Upper lobe of left lung (tissue), 6 donors: Measurements from ENCODE around the gene AADACL3. TPM values are rescaled to one million over a fixed set of nuclear protein-coding genes. Genes with fewer than 3 reads are reported as not detected.

Source experiments
- ATAC-seq, 2 donors: fragments of 200-7000 bp; cut with Tn5 transposase; one replicate each; pipeline ENCODE4 v1.9.1; 2022; ENCODE audit warnings: mild to moderate bottlenecking in 2 of 2, moderate library complexity in 2 of 2; ENCODE audit not compliant: low FRiP score in 2 of 2
- DNase-seq, 2 donors: peaks; one replicate each; pipeline ENCODE4 v3.0.0-alpha.2; 2019 to 2020
- H3K27ac ChIP-seq, 4 donors: fragments of 200-600 bp; sonication (generic); one replicate each; pipeline ENCODE4 v1.5.1; 2016 to 2019
- H3K27me3 ChIP-seq, 4 donors: fragments of 200-600 bp; sonication (generic); one replicate each; pipeline ENCODE4 v1.5.1; 2017 to 2019
- H3K36me3 ChIP-seq, 4 donors: fragments of 200-600 bp; sonication (generic); one replicate each; pipeline ENCODE4 v1.5.1; 2016 to 2019
- H3K4me1 ChIP-seq, 4 donors: fragments of 200-600 bp; sonication (generic); one replicate each; pipeline ENCODE4 v1.5.1; 2018 to 2019
- H3K4me3 ChIP-seq, 4 donors: fragments of 200-600 bp; sonication (generic); one replicate each; pipeline ENCODE4 v1.5.1; 2017 to 2019; ENCODE audit warnings: mild to moderate bottlenecking in 2 of 4, moderate library complexity in 1 of 4
- H3K9me3 ChIP-seq, 4 donors: fragments of 200-600 bp; sonication (generic); one replicate each; pipeline ENCODE4 v1.5.1; 2018 to 2019
- EP300 ChIP-seq, 4 donors: sonication (generic); formaldehyde crosslinking; IDR thresholded peaks; one replicate each; pipeline ENCODE4 v1.5.1; 2017; ENCODE audit warnings: antibody characterized with exemption in 4 of 4, control low read depth in 2 of 4
- POLR2A ChIP-seq, 4 donors: fragments of 450-650 bp; IDR thresholded peaks; one replicate each; pipeline ENCODE4 v1.5.1; 2016 to 2017; ENCODE audit warnings: antibody characterized with exemption in 4 of 4, mild to moderate bottlenecking in 2 of 4
- POLR2AphosphoS5 ChIP-seq, 2 donors: sonication (generic); formaldehyde crosslinking; IDR thresholded peaks; one replicate each; pipeline ENCODE4 v1.5.1; 2017; ENCODE audit warnings: antibody characterized with exemption in 2 of 2
- WGBS, 2 donors: methylation state at CpG; one replicate each; pipeline ENCODE4 v1.1.5; 2017 to 2018; 5-methylcytosine and 5-hydroxymethylcytosine counted together
- total RNA-seq, 6 donors: library from RNA; depleted of rRNA in 4 of 6; stranded (reverse); fragments of >200 nt in 4 of 6; gene quantifications; one replicate each; pipeline versions ENCODE4 v1.1.0 to v1.2.1, GENCODE V29; 2016 to 2021
- TF ChIP-seq, protein P1 (sequence below), 6 experiments: fragments of 450-650 bp in 4 of 6; fragments of 200-600 bp in 2 of 6; sonication (generic) in 2 of 6; IDR thresholded peaks; one replicate each; pipeline ENCODE4 v1.5.1; 2016 to 2019; ENCODE audit warnings: antibody characterized with exemption in 6 of 6
- donor health status: DM: no; HTN: no; CAD: no; lungs with moderate emphysema.
- donor health status: DM: no; HTN: yes; CAD: no; lungs with severe emphysema.

Gene AADACL3
- total RNA-seq, 6 donors from 2014 or later, result not detected

DNA sequence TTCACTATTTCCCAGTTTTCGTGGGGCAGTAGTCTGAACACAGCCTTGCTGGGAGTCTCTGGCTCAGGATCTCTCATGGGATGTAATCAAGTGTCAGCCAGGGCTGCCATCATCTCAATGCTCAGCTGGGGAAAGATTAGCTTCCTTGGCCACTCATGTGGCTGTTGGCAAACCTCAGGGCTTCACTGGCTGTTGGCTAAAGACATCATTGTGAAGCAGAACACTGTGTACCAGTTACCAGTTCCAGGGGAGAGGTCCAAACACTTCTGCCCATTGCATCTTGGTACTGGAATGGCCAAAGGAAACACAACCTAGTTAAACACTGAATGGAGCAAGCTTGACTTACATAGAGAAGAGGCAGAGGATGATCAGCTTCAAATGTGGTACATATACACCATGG is 38.3 kb upstream of the AADACL3 start:
- Histone ChIP-seq H3K4me3 (no peak overlapping the region), H3K36me3 (no peaks in the 10 kb centered on the region), H3K27ac (no peak overlapping the region), H3K27me3 (no peaks in the 10 kb centered on the region), H3K4me1 (no peaks in the 10 kb centered on the region), H3K9me3 (peaks cover 0 to 5% (median 0%) of the 10 kb centered on the region in 4 donors)
- TF ChIP-seq POLR2AphosphoS5 (IDR thresholded peaks at IDR 0.05) (no peak), POLR2A (IDR thresholded peaks at IDR 0.05) (no peak), EP300 (IDR thresholded peaks at IDR 0.05) (no peak)
- TF ChIP-seq, protein P1, sequence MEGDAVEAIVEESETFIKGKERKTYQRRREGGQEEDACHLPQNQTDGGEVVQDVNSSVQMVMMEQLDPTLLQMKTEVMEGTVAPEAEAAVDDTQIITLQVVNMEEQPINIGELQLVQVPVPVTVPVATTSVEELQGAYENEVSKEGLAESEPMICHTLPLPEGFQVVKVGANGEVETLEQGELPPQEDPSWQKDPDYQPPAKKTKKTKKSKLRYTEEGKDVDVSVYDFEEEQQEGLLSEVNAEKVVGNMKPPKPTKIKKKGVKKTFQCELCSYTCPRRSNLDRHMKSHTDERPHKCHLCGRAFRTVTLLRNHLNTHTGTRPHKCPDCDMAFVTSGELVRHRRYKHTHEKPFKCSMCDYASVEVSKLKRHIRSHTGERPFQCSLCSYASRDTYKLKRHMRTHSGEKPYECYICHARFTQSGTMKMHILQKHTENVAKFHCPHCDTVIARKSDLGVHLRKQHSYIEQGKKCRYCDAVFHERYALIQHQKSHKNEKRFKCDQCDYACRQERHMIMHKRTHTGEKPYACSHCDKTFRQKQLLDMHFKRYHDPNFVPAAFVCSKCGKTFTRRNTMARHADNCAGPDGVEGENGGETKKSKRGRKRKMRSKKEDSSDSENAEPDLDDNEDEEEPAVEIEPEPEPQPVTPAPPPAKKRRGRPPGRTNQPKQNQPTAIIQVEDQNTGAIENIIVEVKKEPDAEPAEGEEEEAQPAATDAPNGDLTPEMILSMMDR (IDR thresholded peaks at IDR 0.05), result no peak
- 83 to 92% methylated on average over 1 of the region's 1 CpG for WGBS, 2 donors
- no peak for ATAC-seq
- no peak for DNase-seq

DNA sequence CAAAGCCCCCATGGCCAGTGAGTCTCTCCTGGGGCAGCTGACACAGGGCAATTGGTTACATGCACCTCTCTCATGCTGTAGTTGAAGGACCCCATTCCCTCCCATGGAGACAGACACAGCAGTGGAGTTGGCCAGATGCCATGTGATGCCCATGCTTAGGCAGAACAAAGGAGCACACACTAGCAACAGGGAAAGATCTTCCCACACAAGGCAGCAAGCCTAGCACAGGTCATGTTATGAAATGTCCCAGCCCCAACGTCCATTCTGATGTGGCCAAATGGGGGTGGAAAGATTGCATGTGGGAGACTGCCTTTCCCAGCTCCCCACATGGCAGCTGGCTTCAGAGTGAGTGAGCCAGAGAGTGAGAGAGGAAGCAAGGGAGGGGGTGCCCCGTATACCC is 37.6 kb upstream of the AADACL3 start:
- ATAC-seq, result no peak

DNA sequence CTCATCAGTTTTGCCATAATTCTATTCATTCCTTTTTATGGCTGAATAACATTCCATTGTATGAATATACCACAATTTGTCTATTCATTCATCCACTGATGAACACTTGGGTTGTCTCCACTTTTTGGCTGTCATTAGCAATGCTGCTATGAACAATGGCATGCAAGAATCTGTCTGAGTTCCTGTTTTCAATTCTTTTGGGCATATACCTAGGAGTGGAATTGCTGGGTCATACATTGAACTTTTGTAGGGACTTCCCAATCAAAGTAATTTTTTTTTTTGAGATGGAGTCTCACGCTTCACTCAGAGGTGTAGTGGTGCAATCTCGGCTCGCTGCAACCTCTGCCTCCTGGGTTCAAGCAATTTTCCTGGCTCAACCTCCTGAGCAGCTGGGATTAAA is 37.1 kb upstream of the AADACL3 start:
- no peaks in the 10 kb centered on the region for H3K27me3 ChIP-seq
- ATAC-seq, result no peak
- no peak overlapping the region for H3K4me3 ChIP-seq
- H3K36me3 ChIP-seq, result no peaks in the 10 kb centered on the region
- TF ChIP-seq, protein P1 (IDR thresholded peaks at IDR 0.05), result no peak
- no peak for TF ChIP-seq POLR2A (IDR thresholded peaks at IDR 0.05)
- no peak for TF ChIP-seq POLR2AphosphoS5 (IDR thresholded peaks at IDR 0.05)
- TF ChIP-seq EP300 (IDR thresholded peaks at IDR 0.05), result no peak
- DNase-seq, result no peak
- no peak overlapping the region for H3K27ac ChIP-seq
- H3K9me3 ChIP-seq, result peaks cover 0 to 5% (median 0%) of the 10 kb centered on the region in 4 donors
- 93 to 97% methylated on average over 3 of the region's 3 CpGs for WGBS, 2 donors
- H3K4me1 ChIP-seq, result no peaks in the 10 kb centered on the region

More for the DNA sequence above, 37.6 kb upstream of the AADACL3 start:
- DNase-seq, result no peak
- no peak overlapping the region for H3K27ac ChIP-seq
- 41 to 50% methylated on average over 2 of the region's 2 CpGs for WGBS, 2 donors
- H3K27me3 ChIP-seq, result no peaks in the 10 kb centered on the region
- no peaks in the 10 kb centered on the region for H3K36me3 ChIP-seq
- peaks cover 0 to 5% (median 0%) of the 10 kb centered on the region in 4 donors for H3K9me3 ChIP-seq
- TF ChIP-seq EP300 (IDR thresholded peaks at IDR 0.05) (no peak), POLR2AphosphoS5 (IDR thresholded peaks at IDR 0.05) (no peak), POLR2A (IDR thresholded peaks at IDR 0.05) (no peak)
- TF ChIP-seq, protein P1 (IDR thresholded peaks at IDR 0.05), result no peak
- H3K4me1 ChIP-seq, result no peaks in the 10 kb centered on the region
- H3K4me3 ChIP-seq, result no peak overlapping the region

DNA sequence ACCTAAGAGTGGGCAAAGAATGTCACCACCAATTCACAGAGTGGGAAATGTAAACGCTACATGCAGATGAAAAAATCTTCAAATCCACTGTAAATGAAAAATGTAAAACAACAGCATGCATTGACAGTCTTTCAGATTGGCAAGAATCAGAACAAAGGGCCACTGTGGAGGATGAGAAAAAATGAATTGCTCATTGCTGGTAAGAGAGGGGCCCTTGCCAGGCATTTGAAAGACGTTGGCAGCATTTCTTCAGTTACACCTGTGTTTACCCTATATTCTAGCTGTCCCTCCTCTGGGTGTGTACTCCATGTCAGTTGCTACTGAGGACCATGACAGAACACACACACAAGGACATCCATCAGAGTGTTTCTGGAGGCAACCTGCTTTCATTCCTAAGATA is 25.8 kb upstream of the AADACL3 start:
- Histone ChIP-seq H3K4me1 (no peaks in the 10 kb centered on the region), H3K4me3 (no peak overlapping the region), H3K36me3 (no peaks in the 10 kb centered on the region), H3K9me3 (no peaks in the 10 kb centered on the region), H3K27ac (no peak overlapping the region), H3K27me3 (no peaks in the 10 kb centered on the region)
- TF ChIP-seq POLR2A (IDR thresholded peaks at IDR 0.05) (no peak), POLR2AphosphoS5 (IDR thresholded peaks at IDR 0.05) (no peak), EP300 (IDR thresholded peaks at IDR 0.05) (no peak)
- TF ChIP-seq, protein P1 (IDR thresholded peaks at IDR 0.05), result no peak
- ATAC-seq, result no peak
- WGBS, 2 donors, result 40 to 56% methylated on average over 2 of the region's 2 CpGs
- no peak for DNase-seq
